Adrenal gland (tissue), 12 donors: ENCODE measurements around the gene MYL6B. TPM values are rescaled to one million over a fixed set of nuclear protein-coding genes. Genes with fewer than 3 reads are reported as not detected.

Source experiments
- DNase-seq, 7 donors: peaks; one replicate each; pipeline ENCODE4 v3.0.0-alpha.2; 2019 to 2020
- H3K27ac ChIP-seq, 5 donors: fragments of 200-600 bp; sonication (generic) in 4 of 5; 1 replicate in 3 of 5; 2 replicates in 2 of 5; pipeline versions ENCODE4 v1.5.1 to v1.8.0; 2016 to 2020; ENCODE audit warnings: mild to moderate bottlenecking in 1 of 5
- H3K27me3 ChIP-seq: fragments of 200-600 bp; 2 replicates; pipeline ENCODE4 v1.8.0; 2021
- H3K36me3 ChIP-seq, 2 donors: fragments of 200-600 bp; replicated peaks in 1 of 2; 1 replicate in 1 of 2; 2 replicates in 1 of 2; pipeline versions ENCODE4 v1.5.1 to v1.8.0; 2018 to 2022
- H3K4me1 ChIP-seq, 2 donors: fragments of 200-600 bp; replicated peaks in 1 of 2; 1 replicate in 1 of 2; 2 replicates in 1 of 2; pipeline versions ENCODE4 v1.5.1 to v1.8.0; 2018 to 2021
- H3K4me3 ChIP-seq, 4 donors: fragments of 200-600 bp; sonication (generic) in 3 of 4; one replicate each; pipeline ENCODE4 v1.5.1; 2016 to 2018
- H3K9me3 ChIP-seq, 3 donors: fragments of 200-600 bp; sonication (generic) in 1 of 3; replicated peaks in 1 of 3; 1 replicate in 2 of 3; 2 replicates in 1 of 3; pipeline versions ENCODE4 v1.5.1 to v1.8.0; 2016 to 2021
- POLR2A ChIP-seq, 2 donors: fragments of 450-650 bp; IDR thresholded peaks; one replicate each; pipeline ENCODE4 v1.6.1; 2017; ENCODE audit warnings: antibody characterized with exemption in 2 of 2, mild to moderate bottlenecking in 2 of 2, moderate library complexity in 1 of 2
- whole genome bisulfite sequencing, 4 donors: extraction: QIAGEN DNeasy Blood & Tissue Kit in 2 of 4; methylation state at CpG; one replicate each; pipeline versions ENCODE4 v1.1.5 to v1.1.7; 2013 to 2017; 5-methylcytosine and 5-hydroxymethylcytosine counted together
- intact Hi-C, 2 donors: fragments of 100-400 bp; cut with DNase I; formaldehyde crosslinking; loops; one replicate each; pipeline versions ENCODE4 v1.14.1 to v1.15.0; 2022 to 2023
- polyA plus RNA-seq, 3 donors: library from polyadenylated mRNA; stranded (reverse); fragments of 200-250 nt in 2 of 3; fragments of 350-450 nt in 1 of 3; fragmentation: Illumina TruSeq in 1 of 3; extraction: RNeasy Lipid Tissue Mini Kit (QIAGEN cat#74804) in 1 of 3; gene quantifications; one replicate each; pipeline ENCODE4 v1.2.3, GENCODE V29; 2013 to 2014
- total RNA-seq, 9 donors: library from RNA; depleted of rRNA in 4 of 9; stranded (reverse); fragments of >200 nt in 4 of 9; fragments of 120-200 nt in 1 of 9; fragmentation: NEBNext Ultra II Directional in 1 of 9; extraction: Animal tissue kit (Norgen Biotek cat#: 25700) in 1 of 9; gene quantifications; one replicate each; pipeline versions ENCODE4 v1.1.0 to v1.2.4, GENCODE V29; 2013 to 2023
- TF ChIP-seq, protein P1 (sequence below), 6 experiments: fragments of 450-650 bp in 4 of 6; fragments of 200-600 bp in 2 of 6; sonication (generic) in 1 of 6; IDR thresholded peaks; 1 replicate in 5 of 6; 2 replicates in 1 of 6; pipeline versions ENCODE4 v1.5.1 to v1.8.0; 2016 to 2021; ENCODE audit warnings: antibody characterized with exemption in 6 of 6, mild to moderate bottlenecking in 2 of 6, moderate library complexity in 1 of 6
- donor health status: healthy with polysubstance abuse.
- donor health status: Bipolar disorder and iron deficiency.
- donor health status: DM: yes; HTN: yes; CAD: no.
- donor health status: DM: no; HTN: no; CAD: no.
- donor health status: DM: no; HTN: no; CAD: no.
- donor health status: DM: yes; HTN: yes; CAD: no.

Gene MYL6B
- total and polyA plus RNA-seq, 12 donors, result 28.0 to 129 (median 71.9) TPM

GRCh38 chr12:56119361-56119796 is 33.0 kb upstream of the MYL6B start:
- peaks cover 34 to 38% of the 10 kb centered on the region in 2 donors for H3K4me1 ChIP-seq
- peak; percentile 75 to 94 (median 91) for DNase-seq

GRCh38 chr12:56120158-56120846 is 32.1 kb upstream of the MYL6B start:
- H3K36me3 ChIP-seq, result peaks cover 0 to 9% of the 10 kb centered on the region in 2 donors
- peak in 1 of 2 donors; percentile 15 for TF ChIP-seq POLR2A (IDR thresholded peaks at IDR 0.05)
- TF ChIP-seq, protein P1, sequence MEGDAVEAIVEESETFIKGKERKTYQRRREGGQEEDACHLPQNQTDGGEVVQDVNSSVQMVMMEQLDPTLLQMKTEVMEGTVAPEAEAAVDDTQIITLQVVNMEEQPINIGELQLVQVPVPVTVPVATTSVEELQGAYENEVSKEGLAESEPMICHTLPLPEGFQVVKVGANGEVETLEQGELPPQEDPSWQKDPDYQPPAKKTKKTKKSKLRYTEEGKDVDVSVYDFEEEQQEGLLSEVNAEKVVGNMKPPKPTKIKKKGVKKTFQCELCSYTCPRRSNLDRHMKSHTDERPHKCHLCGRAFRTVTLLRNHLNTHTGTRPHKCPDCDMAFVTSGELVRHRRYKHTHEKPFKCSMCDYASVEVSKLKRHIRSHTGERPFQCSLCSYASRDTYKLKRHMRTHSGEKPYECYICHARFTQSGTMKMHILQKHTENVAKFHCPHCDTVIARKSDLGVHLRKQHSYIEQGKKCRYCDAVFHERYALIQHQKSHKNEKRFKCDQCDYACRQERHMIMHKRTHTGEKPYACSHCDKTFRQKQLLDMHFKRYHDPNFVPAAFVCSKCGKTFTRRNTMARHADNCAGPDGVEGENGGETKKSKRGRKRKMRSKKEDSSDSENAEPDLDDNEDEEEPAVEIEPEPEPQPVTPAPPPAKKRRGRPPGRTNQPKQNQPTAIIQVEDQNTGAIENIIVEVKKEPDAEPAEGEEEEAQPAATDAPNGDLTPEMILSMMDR (IDR thresholded peaks at IDR 0.05), result no peak
- no peak overlapping the region for H3K4me3 ChIP-seq
- H3K9me3 ChIP-seq, result no peaks in the 10 kb centered on the region
- H3K4me1 ChIP-seq, result peaks cover 34 to 47% of the 10 kb centered on the region in 2 donors
- DNase-seq, result peak in 5 of 7 donors; percentile 38 to 72 (median 57)
- intact Hi-C loops, result loop anchor here in 1 of 2 donors (2.0 kb wide), 1 partner anchor 68 kb away; the partner anchor contains the start of gene SMARCC2
- no peaks in the 10 kb centered on the region for H3K27me3 ChIP-seq
- peak overlapping the region; percentile 33 to 97 (median 89) for H3K27ac ChIP-seq
- 69 to 79% (median 78%) methylated on average over 8 to 17 of the region's 17 CpGs for WGBS, 4 donors

More at GRCh38 chr12:56119361-56119796, 33.0 kb upstream of the MYL6B start:
- 0 to 2% (median 0%) methylated on average over 2 of the region's 2 CpGs for WGBS, 4 donors
- intact Hi-C loops, result no loop called here
- Histone ChIP-seq H3K27me3 (no peaks in the 10 kb centered on the region), H3K4me3 (peak overlapping the region in 1 of 4 donors; percentile 76), H3K27ac (peak overlapping the region; percentile 33 to 97 (median 89)), H3K9me3 (no peaks in the 10 kb centered on the region), H3K36me3 (peaks cover 0 to 9% of the 10 kb centered on the region in 2 donors)
- TF ChIP-seq, protein P1 (IDR thresholded peaks at IDR 0.05), result peak; percentile 76 to 98 (median 92)
- no peak for TF ChIP-seq POLR2A (IDR thresholded peaks at IDR 0.05)

DNA sequence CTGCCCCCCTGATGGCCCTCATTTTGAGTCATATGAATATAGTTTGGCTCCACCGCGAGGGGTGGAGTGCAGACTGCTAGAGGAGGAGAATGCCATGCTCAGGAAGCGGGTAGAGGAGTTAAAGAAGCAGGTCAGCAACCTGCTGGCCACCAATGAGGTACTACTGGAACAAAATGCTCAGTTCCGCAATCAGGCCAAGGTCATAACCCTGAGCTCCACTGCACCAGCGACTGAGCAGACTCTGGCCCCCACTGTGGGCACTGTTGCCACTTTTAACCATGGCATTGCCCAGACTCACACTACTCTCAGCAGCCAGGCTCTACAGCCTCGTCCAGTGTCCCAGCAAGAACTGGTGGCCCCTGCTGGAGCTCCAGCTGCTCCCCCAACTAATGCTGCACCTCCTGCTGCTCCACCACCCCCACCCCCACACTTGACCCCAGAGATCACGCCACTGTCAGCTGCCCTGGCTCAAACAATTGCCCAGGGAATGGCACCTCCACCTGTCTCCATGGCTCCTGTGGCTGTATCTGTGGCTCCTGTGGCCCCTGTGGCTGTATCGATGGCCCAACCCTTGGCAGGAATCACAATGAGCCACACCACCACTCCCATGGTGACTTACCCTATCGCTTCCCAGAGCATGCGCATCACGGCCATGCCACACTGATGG is 31.1 kb upstream of the MYL6B start:
- H3K4me3 ChIP-seq, result no peak overlapping the region
- H3K36me3 ChIP-seq, result peaks cover 0 to 9% of the 10 kb centered on the region in 2 donors
- intact Hi-C loops, result loop anchor here in 1 of 2 donors (2.0 kb wide), 1 partner anchor 67 kb away; the partner anchor contains the start of gene SMARCC2
- H3K9me3 ChIP-seq, result no peaks in the 10 kb centered on the region
- WGBS, 4 donors, result 63 to 69% (median 66%) methylated on average over 6 to 11 of the region's 11 CpGs
- peak overlapping the region in 3 of 5 donors; percentile 89 to 97 (median 97) for H3K27ac ChIP-seq
- DNase-seq, result peak; percentile 47 to 82 (median 70)
- no peaks in the 10 kb centered on the region for H3K27me3 ChIP-seq
- H3K4me1 ChIP-seq, result peaks cover 37 to 54% of the 10 kb centered on the region in 2 donors
- TF ChIP-seq, protein P1 (IDR thresholded peaks at IDR 0.05), result no peak
- TF ChIP-seq POLR2A (IDR thresholded peaks at IDR 0.05), result peak in 1 of 2 donors; percentile 24

DNA sequence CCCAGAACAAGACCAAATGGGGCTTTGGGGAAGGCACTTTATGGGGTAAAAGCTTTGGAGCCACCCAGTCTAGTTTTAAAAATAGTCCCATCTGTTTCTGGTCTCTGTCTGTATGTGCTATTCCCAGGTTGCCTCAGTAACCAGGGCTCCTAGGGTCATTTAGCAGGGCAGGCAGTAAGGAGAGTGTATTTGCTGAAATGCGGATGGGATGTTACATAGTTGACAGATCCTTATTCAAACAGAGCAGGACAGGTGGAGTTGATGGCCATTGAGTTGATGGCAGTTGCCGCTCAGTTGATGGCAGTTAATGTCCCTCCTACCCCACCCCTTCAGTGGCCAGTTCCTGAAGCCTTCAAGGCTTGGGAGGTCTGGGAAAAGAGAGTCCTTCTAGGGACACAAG is 29.8 kb upstream of the MYL6B start:
- H3K4me3 ChIP-seq, result no peak overlapping the region
- TF ChIP-seq POLR2A (IDR thresholded peaks at IDR 0.05), result no peak
- TF ChIP-seq, protein P1 (IDR thresholded peaks at IDR 0.05), result no peak
- H3K27me3 ChIP-seq, result no peaks in the 10 kb centered on the region
- peak overlapping the region in 2 of 5 donors; percentile 89 to 97 for H3K27ac ChIP-seq
- intact Hi-C loops, result no loop called here
- WGBS, 4 donors, result 67 to 90% (median 87%) methylated on average over 1 to 2 of the region's 2 CpGs
- DNase-seq, result no peak
- peaks cover 0 to 9% of the 10 kb centered on the region in 2 donors for H3K36me3 ChIP-seq
- H3K9me3 ChIP-seq, result no peaks in the 10 kb centered on the region
- H3K4me1 ChIP-seq, result peaks cover 46 to 66% of the 10 kb centered on the region in 2 donors
